ENCODE data around the gene LONP2. TPM values are rescaled to one million over a fixed set of nuclear protein-coding genes. Genes with fewer than 3 reads are reported as not detected.
"Not testable (repeated sequence)": the region's sequence is repeated elsewhere in the genome, so short reads cannot be mapped to it uniquely, and the experiment has no call there.

LONP2 gene
- total RNA-seq, 2 experiments from 2014 or later = 50.3 to 51.6 TPM

DNA sequence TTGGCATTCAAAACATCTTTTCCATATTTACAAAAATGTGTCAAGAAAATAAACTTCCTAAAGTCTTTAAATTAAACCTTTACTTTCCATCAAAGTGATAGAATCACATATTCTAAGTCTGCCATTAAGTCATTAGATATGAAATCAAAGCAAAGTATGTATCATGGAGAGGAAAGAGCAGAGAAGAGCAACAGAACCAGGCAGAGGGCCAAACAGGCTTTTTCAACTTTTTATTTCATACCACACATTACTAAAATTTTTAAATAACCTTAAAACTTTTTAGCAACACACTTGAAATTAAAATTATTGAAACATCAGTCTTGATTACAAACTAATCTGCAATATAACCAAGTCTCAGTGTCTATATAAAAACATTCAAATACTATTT lies 127.3 kb downstream of the LONP2 start:
- Mint-ChIP-seq H3K27ac (no peak overlapping the region), H3K4me1 (ENCODE audit: low read depth) (peaks cover 33% of the 10 kb centered on the region), H3K36me3 (ENCODE audit: low read depth) (no peaks in the 10 kb centered on the region), H3K4me3 (no peak overlapping the region), H3K27me3 (no peaks in the 10 kb centered on the region), H3K9me3 (no peaks in the 10 kb centered on the region)
- intact Hi-C loops (cut with micrococcal nuclease) = no loop called here
- ChIA-PET CTCF (interaction anchor here (1.1 to 2.0 kb wide), 3 partner anchors 11 to 259 kb away, joined by 3 to 5 read pairs (median 4); no protein-coding TSS in a partner anchor), POLR2A (no interaction called here)
- no peak for TF ChIP-seq CTCF (IDR thresholded peaks at IDR 0.05)
- ATAC-seq = no peak
- no peak for DNase-seq

- no peaks in the 10 kb centered on the region for H3K27me3 Mint-ChIP-seq
- DNase-seq = no peak
- no peak overlapping the region for H3K4me3 Mint-ChIP-seq
- no peak for TF ChIP-seq CTCF (IDR thresholded peaks at IDR 0.05)
- intact Hi-C loops (cut with micrococcal nuclease) = no loop called here
- H3K36me3 Mint-ChIP-seq (ENCODE audit: low read depth) = no peaks in the 10 kb centered on the region
- peaks cover 26% of the 10 kb centered on the region for H3K4me1 Mint-ChIP-seq (ENCODE audit: low read depth)
- no peak for ATAC-seq
- H3K27ac Mint-ChIP-seq = no peak overlapping the region
- no peaks in the 10 kb centered on the region for H3K9me3 Mint-ChIP-seq
- ChIA-PET POLR2A (interaction anchor here (1.4 kb wide), 1 partner anchor 12 kb away, joined by 3 read pairs; no protein-coding TSS in a partner anchor), CTCF (interaction anchor here (1.8 to 2.0 kb wide), 2 partner anchors 12 to 250 kb away, joined by 4 to 5 read pairs; no protein-coding TSS in a partner anchor)
Measured at GRCh38 chr16:48372744-48373143, 128.6 kb downstream of the LONP2 start.

GRCh38 chr16:48373258-48374029 lies 129.3 kb downstream of the LONP2 start:
- no peak for TF ChIP-seq CTCF (IDR thresholded peaks at IDR 0.05)
- Mint-ChIP-seq H3K27ac (no peak overlapping the region), H3K9me3 (no peaks in the 10 kb centered on the region), H3K36me3 (ENCODE audit: low read depth) (no peaks in the 10 kb centered on the region), H3K4me3 (no peak overlapping the region), H3K4me1 (ENCODE audit: low read depth) (peaks cover 27% of the 10 kb centered on the region), H3K27me3 (no peaks in the 10 kb centered on the region)
- ATAC-seq (no peak), DNase-seq (no peak)
- CTCF ChIA-PET = interaction anchor here (1.8 kb wide), 1 partner anchor 250 kb away, joined by 5 read pairs; no protein-coding TSS in a partner anchor
- POLR2A ChIA-PET = interaction anchor here (1.4 kb wide), 1 partner anchor 11 kb away, joined by 3 read pairs; no protein-coding TSS in a partner anchor
- intact Hi-C loops (cut with micrococcal nuclease) = no loop called here

- no peak overlapping the region for H3K4me3 Mint-ChIP-seq
- DNase-seq = no peak
- CTCF ChIA-PET = no interaction called here
- no peaks in the 10 kb centered on the region for H3K36me3 Mint-ChIP-seq (ENCODE audit: low read depth)
- no peak for TF ChIP-seq CTCF (IDR thresholded peaks at IDR 0.05)
- no peak overlapping the region for H3K27ac Mint-ChIP-seq
- no peaks in the 10 kb centered on the region for H3K27me3 Mint-ChIP-seq
- intact Hi-C loops (cut with micrococcal nuclease) = no loop called here
- ATAC-seq = no peak
- H3K4me1 Mint-ChIP-seq (ENCODE audit: low read depth) = peaks cover 32% of the 10 kb centered on the region
- no peaks in the 10 kb centered on the region for H3K9me3 Mint-ChIP-seq
- POLR2A ChIA-PET = no interaction called here
Measured at GRCh38 chr16:48374255-48374654, 130.2 kb downstream of the LONP2 start.

DNA sequence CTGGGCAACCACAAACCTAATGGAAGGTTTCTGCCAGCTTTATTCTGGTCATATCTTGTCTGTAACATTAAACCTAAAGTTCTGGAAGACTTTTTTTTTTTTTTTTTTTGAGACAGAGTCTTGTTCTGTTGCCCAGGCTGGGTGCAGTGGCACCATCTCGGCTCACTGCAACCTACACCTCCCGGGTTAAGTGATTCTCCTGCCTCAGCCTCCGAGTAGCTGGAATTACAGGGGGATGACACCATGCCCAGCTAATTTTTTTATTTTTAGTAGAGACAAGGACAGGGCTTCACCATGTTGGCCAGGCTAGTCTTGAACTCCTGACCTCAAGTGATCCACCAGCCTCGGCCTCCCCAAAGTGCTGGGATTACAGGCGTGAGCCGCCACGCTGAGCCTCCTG lies 133.2 kb downstream of the LONP2 start:
- CTCF ChIA-PET = interaction anchor here (1.2 to 3.4 kb wide), 3 partner anchors 97 to 253 kb away, joined by 3 to 12 read pairs (median 4); no protein-coding TSS in a partner anchor
- H3K4me3 Mint-ChIP-seq; DNase-seq; ATAC-seq; intact Hi-C loops (cut with micrococcal nuclease); H3K36me3 Mint-ChIP-seq (ENCODE audit: low read depth); H3K9me3 Mint-ChIP-seq; H3K27me3 Mint-ChIP-seq; H3K27ac Mint-ChIP-seq: not testable (repeated sequence)
- H3K4me1 Mint-ChIP-seq (ENCODE audit: low read depth) = peaks cover 37% of the 10 kb centered on the region
- POLR2A ChIA-PET = interaction anchor here (1.8 kb wide), 1 partner anchor 12 kb away, joined by 7 read pairs; no protein-coding TSS in a partner anchor

Data from activated CD8-positive, alpha-beta T cell treated with anti-CD3 and anti-CD28 coated beads for 36 hours (primary cell).